GM06990 (cell line): ENCODE results near the gene ISCA1.

Experiments used
- DNase-seq: peaks from one replicate; pipeline ENCODE4 v3.0.0-alpha.2; 2011; ENCODE audit not compliant: insufficient read length; ENCODE audit errors: extremely low read depth
- H3K27me3 ChIP-seq: replicated peaks from 2 replicates; pipeline ENCODE4 v1.6.0; 2011; ENCODE audit warnings: low read length; ENCODE audit not compliant: control insufficient read depth, insufficient read depth
- H3K36me3 ChIP-seq: 2 replicates; pipeline ENCODE4 v1.5.1; 2011; ENCODE audit warnings: low read length; ENCODE audit not compliant: control insufficient read depth, insufficient read depth
- H3K4me3 ChIP-seq: replicated peaks from 2 replicates; pipeline ENCODE4 v1.5.1; 2011; ENCODE audit warnings: low read depth, mild to moderate bottlenecking, control low read depth, low read length
- CTCF ChIP-seq: IDR thresholded peaks from 2 replicates; pipeline ENCODE4 v1.5.1; 2011; ENCODE audit warnings: low read length, control low read depth, mild to moderate bottlenecking, inconsistent platforms; ENCODE audit not compliant: insufficient read depth, poor library complexity, severe bottlenecking

Gene ISCA1

GRCh38 chr9:86219606-86220005 lies 62.7 kb downstream of the ISCA1 start:
- no peaks in the 10 kb centered on the region for H3K27me3 ChIP-seq
- DNase-seq = no peak
- no peak overlapping the region for H3K4me3 ChIP-seq
- no peak for TF ChIP-seq CTCF
- H3K36me3 ChIP-seq = no peaks in the 10 kb centered on the region

GRCh38 chr9:86217076-86217755 lies 65.1 kb downstream of the ISCA1 start:
- Histone ChIP-seq H3K36me3 (no peaks in the 10 kb centered on the region), H3K27me3 (no peaks in the 10 kb centered on the region), H3K4me3 (no peak overlapping the region)
- no peak for TF ChIP-seq CTCF
- no peak for DNase-seq
